GM12874 (cell line): ENCODE data around the gene TTYH1.

Experiments used
- CTCF ChIP-seq: IDR thresholded peaks from 2 replicates; pipeline ENCODE4 v1.5.1; 2011; ENCODE audit warnings: low read depth, mild to moderate bottlenecking, control low read depth, low read length, moderate library complexity; ENCODE audit not compliant: insufficient read depth

Gene TTYH1

GRCh38 chr19:54418030-54418929 is 3.0 kb downstream of the TTYH1 start:
- no peak for TF ChIP-seq CTCF

GRCh38 chr19:54418930-54419800 is 3.9 kb downstream of the TTYH1 start:
- no peak for TF ChIP-seq CTCF

GRCh38 chr19:54420068-54420382 is 4.8 kb downstream of the TTYH1 start:
- no peak for TF ChIP-seq CTCF

GRCh38 chr19:54420383-54421168 is 5.3 kb downstream of the TTYH1 start:
- no peak for TF ChIP-seq CTCF

GRCh38 chr19:54421169-54421516 is 5.9 kb downstream of the TTYH1 start:
- TF ChIP-seq CTCF = no peak

GRCh38 chr19:54421521-54421920 is 6.3 kb downstream of the TTYH1 start:
- TF ChIP-seq CTCF = no peak

GRCh38 chr19:54422136-54422535 is 6.9 kb downstream of the TTYH1 start:
- no peak for TF ChIP-seq CTCF
